Measurements from ENCODE around the gene BTBD2. TPM values are rescaled to one million over a fixed set of nuclear protein-coding genes. Genes with fewer than 3 reads are reported as not detected.

Gene BTBD2
- total and polyA plus RNA-seq, 10 of the 15 experiments (the other 5 are each of a cell fraction or from before 2014, with no cell fraction given), result 0.13 to 66.2 (median 10.4) TPM

GRCh38 chr19:2064788-2065524 is 49.4 kb upstream of the BTBD2 start:
- no peaks in the 10 kb centered on the region for H4K20me1 ChIP-seq (ENCODE audit: control insufficient read depth, insufficient read depth)
- H3K27me3 ChIP-seq (replicated peaks in 1 of 2; ENCODE audit: control insufficient read depth in 2 of 2, insufficient read depth in 2 of 2, low read length in 1 of 2), result no peaks in the 10 kb centered on the region
- FAIRE-seq, result no peak
- no peak overlapping the region for H2AFZ ChIP-seq (ENCODE audit: control insufficient read depth, low read depth, low read length)
- no peak overlapping the region for H3K27ac ChIP-seq (ENCODE audit: control insufficient read depth, insufficient read depth)
- in situ Hi-C loops (cut with MboI), result no loop called here
- CTCF ChIA-PET, result no interaction called here
- BruUV-seq (replicated peaks), result no TSS peak
- H3K4me1 ChIP-seq (ENCODE audit: control insufficient read depth, insufficient read depth, low read length), result peaks cover 17% of the 10 kb centered on the region
- DNase-seq (ENCODE audit: low read depth, low spot score), result no peak
- no peak overlapping the region for H3K9ac ChIP-seq (ENCODE audit: control insufficient read depth, insufficient read depth, low read length)
- peaks cover 12% of the 10 kb centered on the region for H3K79me2 ChIP-seq (ENCODE audit: control insufficient read depth, insufficient read depth, low read length)
- no peak for ATAC-seq
- H3K9me3 ChIP-seq (replicated peaks; ENCODE audit: control insufficient read depth, insufficient read depth, low read length), result no peaks in the 10 kb centered on the region
- H3K4me3 ChIP-seq, result no peak overlapping the region
- H3K36me3 ChIP-seq (ENCODE audit: control insufficient read depth in 2 of 2, insufficient read depth in 2 of 2, low read length in 1 of 2), result no peaks in the 10 kb centered on the region; a peak in 1 of 4 replicates
- H3K4me2 ChIP-seq (ENCODE audit: control insufficient read depth, insufficient read depth), result no peak overlapping the region
- SMC1A ChIA-PET (ENCODE audit: uncharacterized antibody, unreplicated experiment), result no interaction called here
- 81% methylated on average over 32 of the region's 38 CpGs for WGBS (ENCODE audit: insufficient coverage, insufficient replicate concordance, low lambda C conversion rate, missing lambda C conversion rate)
- POLR2A ChIA-PET, result no interaction called here
- peak; percentile 45 for TF ChIP-seq POLR2A (IDR thresholded peaks at IDR 0.05; ENCODE audit: low read depth, low read length)
- no peak; the same call in 1 of the 2 replicates for TF ChIP-seq LARP7 (IDR thresholded peaks at IDR 0.05)
- no peak for TF ChIP-seq ZBTB40 (IDR thresholded peaks at IDR 0.05; ENCODE audit: borderline replicate concordance)
- intact Hi-C loops (cut with micrococcal nuclease; ENCODE audit: unreplicated experiment), result loop anchor here (5.0 kb wide), 1 partner anchor 48 kb away; the partner anchor contains the start of gene BTBD2
- RAD21 ChIA-PET (ENCODE audit: unreplicated experiment), result no interaction called here
